GM08714 (cell line): ENCODE measurements around the gene OLFM2.
"Not testable (repeated sequence)": the region's sequence is repeated elsewhere in the genome, so short reads cannot be mapped to it uniquely, and the experiment has no call there.

Experiments
- H3K4me3 ChIP-seq: fragments of 200-500 bp; sonication (Bioruptor generic); 2 replicates; pipeline ENCODE4 v1.5.1; 2014; ENCODE audit warnings: mild to moderate bottlenecking, low read length, inconsistent platforms
- ZNF274 ChIP-seq: IDR thresholded peaks from 2 replicates; pipeline ENCODE4 v1.6.1; 2012; ENCODE audit warnings: mild to moderate bottlenecking, low read depth, low read length

The OLFM2 gene

DNA sequence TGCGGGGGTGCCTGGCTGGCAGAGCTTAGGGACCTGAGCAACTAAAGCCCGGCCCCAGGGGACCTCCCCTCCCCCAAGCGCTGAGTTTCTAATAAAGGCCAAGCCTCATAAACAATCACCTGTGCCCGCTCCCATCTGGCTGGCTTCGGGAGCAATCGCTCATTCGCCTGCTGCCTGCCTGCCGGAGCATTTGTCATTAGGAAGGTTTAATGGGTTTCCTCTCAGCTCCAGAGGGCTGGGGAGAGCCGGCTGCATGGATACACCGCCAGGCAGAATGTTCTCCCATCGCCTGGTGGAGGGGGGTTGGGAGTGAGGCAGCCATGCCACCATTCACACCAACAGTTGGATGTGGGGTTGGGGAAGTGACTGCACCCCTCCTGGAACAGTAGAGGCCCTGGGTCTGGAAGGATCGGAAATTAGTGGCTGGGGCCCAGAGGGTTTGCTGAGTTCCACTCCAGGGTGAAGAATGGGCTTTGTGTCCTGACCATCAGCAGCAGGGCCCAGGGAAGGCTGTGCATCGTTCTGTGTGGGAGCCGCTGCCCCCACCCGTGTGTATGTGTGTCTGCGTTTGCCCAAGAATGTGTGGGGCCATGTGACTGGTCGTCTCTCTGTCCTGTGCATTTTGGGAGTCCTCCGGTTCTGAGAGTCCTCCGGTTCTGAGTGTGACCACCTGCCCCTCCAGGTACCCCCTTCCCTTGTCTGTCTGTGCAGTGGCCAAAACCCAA is 85.9 kb downstream of the OLFM2 start:
- H3K4me3 ChIP-seq: no peak overlapping the region
- no peak for TF ChIP-seq ZNF274

DNA sequence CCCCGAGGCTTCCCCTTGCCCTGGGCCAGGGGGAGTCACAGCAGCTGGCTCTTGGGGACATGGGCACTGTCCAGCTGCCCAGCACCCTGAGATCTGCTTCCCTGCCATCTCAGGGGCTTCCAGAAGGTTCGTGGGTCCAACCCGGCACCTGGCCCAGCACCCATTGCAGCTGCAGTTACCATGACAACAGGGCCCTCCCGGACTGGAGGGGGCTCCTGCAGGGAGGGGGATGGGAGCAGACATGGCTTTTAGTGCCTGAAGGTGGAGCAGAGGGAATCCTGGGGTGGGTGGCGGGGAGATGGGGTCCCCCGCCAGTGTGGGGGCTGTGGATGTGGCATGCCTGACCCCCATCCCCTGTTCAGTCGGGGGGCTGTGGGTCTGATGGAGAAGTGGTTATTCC is 86.5 kb downstream of the OLFM2 start:
- no peak overlapping the region for H3K4me3 ChIP-seq
- no peak for TF ChIP-seq ZNF274

DNA sequence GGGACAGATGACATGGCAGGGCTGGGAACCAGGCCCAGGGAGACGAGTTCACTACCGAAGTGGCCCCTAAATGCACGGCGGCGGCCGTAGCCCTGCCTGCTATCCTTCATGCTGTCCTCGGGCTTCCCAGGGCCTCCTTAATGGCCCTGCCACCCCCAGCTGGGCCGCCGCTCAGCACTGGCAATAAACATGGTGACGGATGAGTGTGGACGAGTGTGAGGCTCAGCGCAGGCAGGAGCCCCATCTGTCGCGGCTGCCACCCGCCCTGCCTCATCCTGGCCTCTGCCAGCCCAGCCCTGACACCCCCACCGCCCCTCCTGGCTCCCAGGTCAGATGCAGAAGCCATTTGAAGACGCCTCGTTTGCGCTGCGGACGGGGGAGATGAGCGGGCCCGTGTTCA is 87.6 kb downstream of the OLFM2 start:
- no peak overlapping the region for H3K4me3 ChIP-seq
- no peak for TF ChIP-seq ZNF274

DNA sequence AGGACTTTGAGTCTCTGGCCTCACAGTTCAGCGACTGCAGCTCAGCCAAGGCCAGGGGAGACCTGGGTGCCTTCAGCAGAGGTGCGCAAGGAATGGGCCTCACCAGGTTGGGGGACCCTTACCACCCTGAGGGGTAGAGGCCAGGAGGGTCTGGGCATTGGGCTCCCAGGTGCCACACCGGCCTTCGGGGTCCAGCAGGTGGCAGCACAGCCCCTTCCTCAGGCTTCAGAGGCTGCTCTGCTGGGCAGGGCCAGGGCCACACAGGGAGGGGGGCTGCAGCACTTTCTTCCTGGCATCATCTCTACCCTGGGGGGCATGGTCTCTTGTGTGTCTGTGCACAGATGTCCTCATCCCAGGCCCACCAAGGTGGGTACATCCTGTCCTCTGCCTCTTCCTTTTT is 88.3 kb downstream of the OLFM2 start:
- TF ChIP-seq ZNF274: no peak
- H3K4me3 ChIP-seq: no peak overlapping the region

DNA sequence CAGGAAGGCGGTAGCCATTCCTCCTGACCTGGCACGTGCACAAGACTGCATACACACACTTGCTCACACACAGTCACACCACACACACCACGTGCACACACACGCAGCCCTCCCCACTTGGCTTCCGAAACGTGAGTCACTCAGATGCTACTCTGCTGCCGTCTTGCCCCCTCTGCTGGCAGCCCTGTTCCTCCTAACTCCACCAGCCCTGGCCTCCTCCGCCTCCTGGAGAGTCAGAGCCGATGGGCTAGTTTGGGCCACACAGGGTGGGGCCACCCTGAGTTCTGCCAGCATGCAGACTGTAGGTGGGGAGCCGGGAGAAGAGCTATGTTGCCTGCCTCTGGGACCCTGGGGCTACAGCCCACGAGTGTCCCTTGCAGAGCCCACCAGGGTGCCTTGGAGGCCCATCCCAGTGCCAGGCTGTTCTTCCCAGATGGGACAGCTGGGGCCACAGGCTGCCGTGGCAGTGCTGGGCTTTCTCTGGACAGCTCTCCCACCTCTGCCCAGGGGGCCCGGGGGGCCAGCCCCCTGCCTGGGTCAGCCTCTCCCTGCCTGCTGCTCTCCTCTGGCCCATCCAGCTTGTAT is 89.1 kb downstream of the OLFM2 start:
- no peak for TF ChIP-seq ZNF274
- H3K4me3 ChIP-seq: no peak overlapping the region

DNA sequence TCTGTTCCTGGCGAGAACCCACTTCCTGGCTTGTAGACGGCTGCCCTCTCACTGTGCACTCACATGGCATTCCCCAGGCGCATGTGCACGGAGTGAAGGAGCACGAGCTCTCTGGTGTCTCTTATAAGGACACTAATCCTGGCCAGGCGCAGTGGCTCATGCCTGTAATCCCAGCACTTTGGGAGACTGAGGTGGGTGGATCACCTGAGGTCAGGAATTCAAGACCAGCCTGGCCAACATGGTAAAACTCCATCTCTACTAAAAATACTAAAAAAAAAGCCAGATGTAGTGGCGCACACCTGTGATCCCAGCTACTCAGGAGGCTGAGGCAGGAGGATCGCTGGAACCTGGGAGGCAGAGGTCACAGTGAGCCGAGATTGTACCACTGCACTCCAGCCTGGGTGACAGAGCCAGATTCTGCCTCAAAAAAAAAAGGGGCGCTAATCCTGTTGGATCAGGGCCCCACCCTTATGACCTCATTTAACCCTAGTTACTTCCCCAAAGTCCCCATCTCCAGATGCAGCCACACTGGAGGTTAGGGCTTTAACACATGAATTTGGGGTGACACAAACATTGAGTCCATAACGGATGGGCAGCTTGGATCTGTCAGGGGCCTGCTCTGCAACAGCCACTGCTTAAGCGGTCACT is 92.6 kb downstream of the OLFM2 start:
- not testable (repeated sequence) for H3K4me3 ChIP-seq

DNA sequence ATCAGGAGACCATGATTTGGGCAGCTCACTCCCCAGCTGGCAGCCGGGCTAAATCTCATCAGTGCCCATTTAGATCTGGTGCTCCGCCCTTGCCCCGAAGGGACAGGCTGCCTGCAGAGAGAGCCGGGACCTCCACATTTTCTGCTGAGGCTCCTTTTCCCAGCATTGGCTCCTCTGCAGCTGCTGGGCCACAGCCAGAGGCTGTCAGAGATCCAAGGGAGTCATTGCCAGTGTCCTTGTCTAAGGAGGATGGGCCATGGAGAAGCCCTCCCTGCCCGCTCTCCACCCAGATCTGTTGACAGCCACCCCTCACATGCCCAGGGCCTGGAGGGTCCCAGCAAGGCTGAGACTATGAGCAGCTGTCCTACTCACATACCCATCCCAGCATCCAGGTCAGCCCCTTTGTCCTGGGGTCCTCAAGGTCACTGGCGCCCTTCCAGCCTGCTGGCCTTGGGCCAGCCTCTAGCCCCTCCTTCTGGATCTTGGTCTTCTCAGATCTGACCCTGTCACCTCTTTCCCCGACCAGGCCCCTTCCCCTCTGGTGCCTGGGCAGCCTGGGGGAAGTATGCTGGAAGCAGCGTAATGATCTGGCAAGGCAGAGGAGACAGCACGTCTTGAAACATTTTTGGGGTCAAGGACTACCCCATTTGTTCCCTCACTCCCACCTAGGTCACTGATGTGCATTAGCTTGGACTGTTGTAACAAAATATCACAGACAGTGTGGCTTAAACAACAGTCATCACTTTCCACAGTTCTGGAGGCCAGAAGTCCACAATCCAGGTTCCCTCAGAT is 93.3 kb downstream of the OLFM2 start:
- TF ChIP-seq ZNF274: no peak

DNA sequence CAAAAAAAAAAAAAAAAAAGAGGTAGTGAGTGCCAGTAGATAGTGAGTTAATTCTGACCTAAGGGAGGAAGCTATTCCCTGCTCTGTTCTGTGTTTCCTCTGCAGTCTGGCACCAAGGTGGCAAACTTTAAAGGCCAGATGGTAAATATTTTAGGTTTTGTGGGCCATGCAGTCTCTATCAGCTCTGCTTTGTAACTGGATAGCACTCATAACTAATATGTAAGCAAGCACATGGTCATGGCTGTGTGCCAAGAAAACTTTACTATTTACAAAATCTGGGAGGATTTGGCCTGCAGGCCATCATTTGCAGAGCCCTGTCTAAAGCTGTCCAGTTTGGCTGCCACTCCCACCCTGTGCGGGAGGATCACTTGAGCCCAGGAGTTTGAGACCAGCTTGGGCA is 96.9 kb downstream of the OLFM2 start:
- TF ChIP-seq ZNF274: no peak

More for the DNA sequence above, 93.3 kb downstream of the OLFM2 start:
- no peak overlapping the region for H3K4me3 ChIP-seq

DNA sequence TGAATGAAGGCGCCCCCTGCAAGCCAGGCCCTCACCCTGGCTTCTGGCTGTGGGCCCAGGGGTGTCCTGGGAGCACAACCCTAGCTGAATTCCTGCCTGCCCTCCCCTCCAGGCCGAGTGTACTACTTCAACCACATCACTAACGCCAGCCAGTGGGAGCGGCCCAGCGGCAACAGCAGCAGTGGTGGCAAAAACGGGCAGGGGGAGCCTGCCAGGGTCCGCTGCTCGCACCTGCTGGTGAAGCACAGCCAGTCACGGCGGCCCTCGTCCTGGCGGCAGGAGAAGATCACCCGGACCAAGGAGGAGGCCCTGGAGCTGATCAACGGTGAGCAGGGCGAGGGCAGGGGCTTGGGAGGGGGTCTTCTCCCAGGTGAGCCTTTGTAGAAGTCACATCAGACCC is 98.0 kb downstream of the OLFM2 start:
- no peak overlapping the region for H3K4me3 ChIP-seq
- TF ChIP-seq ZNF274: no peak

More for the DNA sequence above, 96.9 kb downstream of the OLFM2 start:
- H3K4me3 ChIP-seq: no peak overlapping the region

DNA sequence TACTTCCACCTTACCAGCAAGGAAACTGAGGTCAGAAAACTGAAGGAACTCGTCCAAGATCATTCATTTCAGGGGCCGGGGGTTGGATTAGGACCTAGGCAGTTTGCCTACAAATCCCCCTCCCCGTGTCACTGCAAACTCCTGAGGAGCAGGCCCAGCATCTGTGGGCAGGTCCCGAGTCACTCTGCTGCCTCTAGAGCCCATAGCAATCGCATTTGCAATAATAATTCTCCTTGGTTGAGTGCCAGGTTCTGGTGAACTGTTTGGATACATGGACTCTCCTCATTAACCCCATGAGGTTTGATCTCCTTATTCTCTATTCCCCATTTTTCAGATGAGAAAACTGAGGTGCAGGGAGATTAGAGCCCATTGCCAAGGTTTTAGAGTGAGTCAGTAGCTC is 100.3 kb downstream of the OLFM2 start:
- TF ChIP-seq ZNF274: no peak
- H3K4me3 ChIP-seq: peak overlapping the region; percentile 93

DNA sequence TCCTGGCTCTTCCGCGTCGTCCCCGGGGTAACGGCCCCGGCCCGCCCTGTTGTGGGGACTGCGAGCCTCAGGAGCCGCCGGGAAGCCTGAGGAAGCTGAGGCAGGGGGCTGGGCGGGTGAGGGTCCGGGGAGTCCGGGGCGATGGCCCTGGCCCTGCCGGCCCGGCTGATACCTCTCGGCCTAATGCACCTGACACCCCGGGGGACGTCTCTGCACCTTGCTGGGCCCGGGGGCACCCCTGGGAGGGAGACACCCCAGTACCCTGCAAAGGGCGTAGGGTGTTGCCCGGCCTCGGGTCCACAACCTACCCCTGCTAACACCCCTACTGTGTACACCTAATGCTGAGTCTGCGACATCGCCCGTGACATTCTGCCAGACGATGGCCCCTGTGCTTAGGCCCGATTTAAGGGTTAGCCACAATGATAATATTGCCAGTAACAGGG is 100.8 kb downstream of the OLFM2 start:
- peak overlapping the region; percentile 93 for H3K4me3 ChIP-seq
- no peak for TF ChIP-seq ZNF274

DNA sequence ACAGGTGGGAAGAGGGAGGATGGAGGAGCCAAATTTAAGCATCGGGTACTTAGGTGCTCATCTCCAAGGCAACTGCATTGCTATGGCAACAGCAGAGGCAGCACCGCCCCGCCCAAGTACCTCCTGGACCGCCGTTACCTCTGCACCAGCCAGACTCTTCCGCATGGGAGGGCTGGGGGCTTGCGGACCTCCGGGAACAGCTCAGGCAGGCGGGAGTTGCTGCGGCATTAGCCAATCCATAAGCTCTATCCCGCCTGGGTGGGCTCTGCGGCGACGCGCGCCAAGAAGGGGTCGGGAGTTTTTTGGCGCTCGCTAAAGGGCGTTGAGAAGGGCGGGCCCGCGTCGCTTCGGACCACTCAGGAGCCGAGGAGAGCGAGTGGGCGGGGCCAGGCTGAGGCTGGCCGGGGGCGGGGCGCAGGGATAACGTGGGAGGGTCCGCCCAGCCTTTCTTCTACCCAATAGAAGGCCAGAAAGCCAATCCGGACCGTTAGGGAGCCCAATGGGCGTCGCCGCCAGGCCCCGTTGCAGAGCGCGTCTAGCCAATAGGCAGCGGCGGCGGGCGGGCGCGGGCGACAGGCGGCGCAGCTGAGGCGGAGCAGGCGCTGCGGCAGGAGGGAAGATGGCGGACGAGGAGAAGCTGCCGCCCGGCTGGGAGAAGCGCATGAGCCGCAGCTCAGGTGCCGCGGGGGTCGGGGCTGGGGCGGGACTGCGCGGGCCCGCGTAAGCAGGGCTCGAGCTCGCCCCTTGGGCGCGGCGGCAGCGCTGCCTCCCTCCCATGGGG is 101.4 kb downstream of the OLFM2 start, which contains the start of gene PIN1:
TSS of gene PIN1 (plus strand) at position 593 of the 781 bp plus-strand sequence. CDS start at position 620, 27 bp downstream.
- no peak for TF ChIP-seq ZNF274
- H3K4me3 ChIP-seq: peak within 1 kb of the TSS; percentile 93

DNA sequence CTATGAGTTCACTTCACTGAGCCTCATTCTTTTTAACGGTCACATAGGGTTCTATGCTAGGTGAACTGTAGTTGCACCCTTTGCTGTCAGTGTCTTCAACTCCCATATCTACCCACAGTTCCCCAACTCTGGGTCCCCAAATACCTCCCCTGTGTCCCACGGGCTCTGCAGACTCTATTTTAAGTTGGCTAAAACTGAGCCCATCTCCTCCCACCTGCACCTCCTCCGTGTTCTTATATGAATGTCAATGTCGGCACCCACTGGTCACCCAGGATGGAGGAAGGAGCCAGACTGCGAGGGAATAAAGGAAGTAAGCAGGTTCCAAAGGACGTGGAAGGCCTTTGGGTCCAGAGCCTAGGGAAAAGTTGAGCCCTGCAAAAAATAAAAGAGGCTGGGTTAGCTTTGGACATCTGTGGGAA is 102.0 kb downstream of the OLFM2 start:
- TF ChIP-seq ZNF274: no peak
- H3K4me3 ChIP-seq: peak overlapping the region; percentile 62; the same call in 1 of the 2 replicates
